IMR-90 (cell line): ENCODE measurements around the gene ZSCAN31. TPM values are rescaled to one million over a fixed set of nuclear protein-coding genes. Genes with fewer than 3 reads are reported as not detected.

ENCODE experiments used
- ATAC-seq: fragments of 200-7000 bp; cut with Tn5 transposase; 2 replicates; pipeline ENCODE4 v1.9.1; 2020; ENCODE audit warnings: low read depth, mild to moderate bottlenecking, moderate library complexity
- BruUV-seq: library from RNA; stranded (reverse); fragments of 400-500 nt; replicated peaks from 2 replicates; lab custom pipeline; 2021; lab: Mats Ljungman, UMichigan
- CTCF ChIA-PET: fragments of 300-600 bp; formaldehyde crosslinking; extraction: SDS; loops from one replicate; lab custom pipeline; 2021; ENCODE audit warnings: antibody characterized with exemption; lab: Yijun Ruan, JAX
- POLR2A ChIA-PET: fragments of 300-600 bp; sonication (Branson Sonifier 250); formaldehyde crosslinking; loops from one replicate; lab custom pipeline; 2022; ENCODE audit warnings: antibody characterized with exemption; ENCODE audit not compliant: unreplicated experiment; lab: Charles Lee
- DNase-seq: peaks from one replicate; pipeline ENCODE4 v3.0.0; 2013
- H2AFZ ChIP-seq: replicated peaks from 2 replicates; pipeline ENCODE3; 2013; ENCODE audit warnings: low read length, mild to moderate bottlenecking; ENCODE audit not compliant: poor library complexity
- H2AK5ac ChIP-seq: 2 replicates; pipeline ENCODE4 v1.6.1; 2013; ENCODE audit warnings: low read depth, low read length, inconsistent platforms
- H2AK9ac ChIP-seq: replicated peaks from 2 replicates; pipeline ENCODE3; 2013; ENCODE audit warnings: mild to moderate bottlenecking, low read depth, low read length, moderate library complexity; ENCODE audit not compliant: poor library complexity
- H2BK120ac ChIP-seq: 2 replicates; pipeline ENCODE4 v1.6.1; 2013; ENCODE audit warnings: low read depth, low read length, inconsistent platforms
- H2BK15ac ChIP-seq: 3 replicates; pipeline ENCODE4 v1.6.1; 2013; ENCODE audit warnings: low read depth, low read length, inconsistent platforms
- H2BK20ac ChIP-seq: 2 replicates; pipeline ENCODE4 v1.6.1; 2013; ENCODE audit warnings: low read depth, mild to moderate bottlenecking, inconsistent platforms, low read length, moderate library complexity
- H2BK5ac ChIP-seq: 2 replicates; pipeline ENCODE4 v1.6.1; 2013; ENCODE audit warnings: mild to moderate bottlenecking, low read depth, low read length, inconsistent platforms; ENCODE audit not compliant: poor library complexity, severe bottlenecking
- H3K14ac ChIP-seq: replicated peaks from 2 replicates; pipeline ENCODE4 v1.6.1; 2013; ENCODE audit warnings: low read depth, low read length, inconsistent platforms
- H3K18ac ChIP-seq: 2 replicates; pipeline ENCODE4 v1.6.1; 2013; ENCODE audit warnings: low read depth, low read length, control low read depth
- H3K23ac ChIP-seq: 2 replicates; pipeline ENCODE4 v1.6.1; 2013; ENCODE audit warnings: low read depth, low read length, inconsistent platforms
- H3K27ac ChIP-seq: 2 replicates; pipeline ENCODE4 v1.5.1; 2013; ENCODE audit warnings: mild to moderate bottlenecking, control low read depth, low read length; ENCODE audit not compliant: insufficient read depth
- H3K27me3 ChIP-seq: 2 replicates; pipeline ENCODE4 v1.6.1; 2013; ENCODE audit warnings: low read length; ENCODE audit not compliant: control insufficient read depth, insufficient read depth
- H3K36me3 ChIP-seq: 2 replicates; pipeline ENCODE4 v1.6.1; 2013; ENCODE audit warnings: low read length, mixed read lengths; ENCODE audit not compliant: control insufficient read depth, insufficient read depth
- H3K4ac ChIP-seq: 2 replicates; pipeline ENCODE4 v1.6.1; 2013; ENCODE audit warnings: low read depth, low read length, inconsistent platforms
- H3K4me1 ChIP-seq: 2 replicates; pipeline ENCODE4 v1.6.1; 2013; ENCODE audit warnings: low read length, mixed read lengths; ENCODE audit not compliant: control insufficient read depth, insufficient read depth
- H3K4me2 ChIP-seq: 2 replicates; pipeline ENCODE4 v1.6.1; 2013; ENCODE audit warnings: low read depth, mild to moderate bottlenecking, control low read depth, low read length, moderate library complexity
- H3K4me3 ChIP-seq: 2 replicates; pipeline ENCODE4 v1.5.1; 2013; ENCODE audit warnings: low read depth, mild to moderate bottlenecking, control low read depth, low read length, moderate library complexity; ENCODE audit not compliant: insufficient read depth
- H3K56ac ChIP-seq: 2 replicates; pipeline ENCODE4 v1.6.1; 2013; ENCODE audit warnings: low read length, inconsistent platforms; ENCODE audit not compliant: insufficient read depth; ENCODE audit errors: extremely low read depth
- H3K79me1 ChIP-seq, 2 experiments: 2 replicates each; pipeline ENCODE4 v1.6.1; 2013; ENCODE audit warnings: low read length in 2 of 2, inconsistent platforms in 1 of 2, low read depth in 1 of 2
- H3K9ac ChIP-seq: 2 replicates; pipeline ENCODE4 v1.6.1; 2013; ENCODE audit warnings: low read depth, low read length, control low read depth
- H3K9me1 ChIP-seq: 2 replicates; pipeline ENCODE4 v1.6.1; 2013; ENCODE audit warnings: low read length, inconsistent platforms; ENCODE audit not compliant: insufficient read depth
- H3K9me3 ChIP-seq: 2 replicates; pipeline ENCODE4 v1.6.1; 2013; ENCODE audit warnings: low read length; ENCODE audit not compliant: control insufficient read depth, insufficient read depth
- H4K20me1 ChIP-seq: 2 replicates; pipeline ENCODE4 v1.6.1; 2013; ENCODE audit warnings: low read length, inconsistent platforms; ENCODE audit not compliant: insufficient read depth
- H4K5ac ChIP-seq: 2 replicates; pipeline ENCODE4 v1.6.1; 2013; ENCODE audit warnings: mild to moderate bottlenecking, low read depth, low read length, control low read depth
- H4K8ac ChIP-seq, 2 experiments: 2 replicates each; pipeline ENCODE4 v1.6.1; 2013; ENCODE audit warnings: low read depth in 2 of 2, low read length in 2 of 2, control low read depth in 1 of 2, inconsistent platforms in 1 of 2
- H4K91ac ChIP-seq: 2 replicates; pipeline ENCODE4 v1.6.1; 2013; ENCODE audit warnings: low read depth, low read length, inconsistent platforms; ENCODE audit not compliant: insufficient read depth
- CHD1 ChIP-seq: IDR thresholded peaks from 2 replicates; pipeline ENCODE4 v1.6.1; 2012; ENCODE audit warnings: low read depth, low read length, improper control_type of control experiment
- POLR2A ChIP-seq: IDR thresholded peaks from 2 replicates; pipeline ENCODE4 v1.6.1; 2012; ENCODE audit warnings: mild to moderate bottlenecking, low read depth, low read length
- WGBS, 2 experiments: methylation state at CpG; one replicate each; pipeline versions ENCODE4 v1.1.5 to v1.1.7; 2013; ENCODE audit warnings: missing lambda C conversion rate in 2 of 2; ENCODE audit not compliant: insufficient read length in 1 of 2; ENCODE audit errors: extremely low coverage in 2 of 2; 5-methylcytosine and 5-hydroxymethylcytosine counted together
- dilution Hi-C: fragments of 300-500 bp; cut with HindIII; formaldehyde crosslinking; loops from one replicate; pipeline ENCODE4 v1.14.3; 2018; ENCODE audit warnings: low sequenced_read_pairs; ENCODE audit not compliant: unreplicated experiment
- in situ Hi-C: fragments of 300-500 bp; cut with MboI; formaldehyde crosslinking; loops from 3 replicates; pipeline ENCODE4 v1.14.3; 2019; ENCODE audit warnings: low sequenced_read_pairs, inconsistent platforms, mixed read lengths
- intact Hi-C: fragments of 100-400 bp; cut with micrococcal nuclease; formaldehyde crosslinking; loops from 2 replicates; pipeline ENCODE4 v1.10.0; 2022
- polyA plus RNA-seq, 3 experiments: library from polyadenylated mRNA; depleted of rRNA; stranded (reverse); fragments of >200 nt; gene quantifications; 2 replicates each; pipeline ENCODE4 v1.2.3, GENCODE V29; 2012; ENCODE audit warnings: low replicate concordance in 1 of 3
- total RNA-seq: library from RNA; depleted of rRNA; stranded (reverse); fragments of >200 nt; gene quantifications from 2 replicates; pipeline ENCODE4 v1.2.3, GENCODE V29; 2012

ZSCAN31 gene
- total and polyA plus RNA-seq, 2 of the 4 experiments (the other 2 are of a cell fraction), result 1.4 to 4.7 TPM

- H4K5ac ChIP-seq, result no peak overlapping the region
- no peak overlapping the region for H3K4ac ChIP-seq
- no peak overlapping the region for H2BK5ac ChIP-seq
- no peak overlapping the region for H3K56ac ChIP-seq
- DNase-seq (no peak), ATAC-seq (no peak)
- H3K23ac ChIP-seq, result no peak overlapping the region
- dilution Hi-C loops, result no loop called here
- WGBS, 2 experiments, result no CpG with 5 or more reads among the region's 1 CpG
- no peak overlapping the region for H3K27ac ChIP-seq
- TF ChIP-seq CHD1 (no peak), POLR2A (no peak)
- no peak overlapping the region for H3K9ac ChIP-seq
- intact Hi-C loops, result no loop called here
- in situ Hi-C loops, result no loop called here
- H4K8ac ChIP-seq, result no peak overlapping the region
- H3K18ac ChIP-seq, result no peak overlapping the region
- peaks cover 2% of the 10 kb centered on the region for H3K27me3 ChIP-seq
- H3K79me1 ChIP-seq, result peaks cover 0 to 11% of the 10 kb centered on the region in 2 experiments; a peak in 2 of 4 replicates
- H3K14ac ChIP-seq, result no peak overlapping the region
- H2AFZ ChIP-seq, result no peak overlapping the region
- no TSS peak for BruUV-seq
- H3K36me3 ChIP-seq, result no peaks in the 10 kb centered on the region
- no peak overlapping the region for H2BK120ac ChIP-seq
- H3K4me2 ChIP-seq, result no peak overlapping the region
- ChIA-PET CTCF (no interaction called here), POLR2A (no interaction called here)
- H3K4me3 ChIP-seq, result no peak overlapping the region
- H3K9me1 ChIP-seq, result no peaks in the 10 kb centered on the region
- no peak overlapping the region for H2BK20ac ChIP-seq
- H3K9me3 ChIP-seq, result no peaks in the 10 kb centered on the region
- H2AK5ac ChIP-seq, result no peak overlapping the region
- H3K4me1 ChIP-seq, result peaks cover 2% of the 10 kb centered on the region; the same call in 1 of the 2 replicates
- H2AK9ac ChIP-seq, result no peak overlapping the region
- H4K91ac ChIP-seq, result no peak overlapping the region
- H4K20me1 ChIP-seq, result no peaks in the 10 kb centered on the region
- H2BK15ac ChIP-seq, result no peak overlapping the region
These were observed 4.6 kb upstream of the ZSCAN31 start for GRCh38 chr6:28340310-28341095.
